Activated CD8-positive, alpha-beta T cell treated with anti-CD3 and anti-CD28 coated beads for 36 hours (primary cell): ENCODE data around the gene CYTH2. TPM values are rescaled to one million over a fixed set of nuclear protein-coding genes. Genes with fewer than 3 reads are reported as not detected.

Experiments used
- ATAC-seq: fragments of 200-7000 bp; cut with Tn5 transposase; one replicate; pipeline ENCODE4 v1.10.0; 2021; ENCODE audit warnings: mild to moderate bottlenecking, moderate library complexity
- CTCF ChIA-PET: fragments of 350-600 bp; sonication (Branson Sonifier 250); formaldehyde crosslinking; loops from one replicate; lab custom pipeline; 2021; ENCODE audit warnings: antibody characterized with exemption; lab: Charles Lee
- POLR2A ChIA-PET: fragments of 350-600 bp; sonication (Branson Sonifier 250); formaldehyde crosslinking; loops from one replicate; lab custom pipeline; 2021; ENCODE audit warnings: antibody characterized with exemption; lab: Charles Lee
- DNase-seq: peaks from one replicate; pipeline ENCODE4 v3.0.0-alpha.2; 2020
- H3K27ac Mint-ChIP-seq: one replicate; pipeline ENCODE4 v1.8.0; 2021; ENCODE audit warnings: mild to moderate bottlenecking, mixed read lengths
- H3K27me3 Mint-ChIP-seq: one replicate; pipeline ENCODE4 v1.8.0; 2021; ENCODE audit warnings: mixed read lengths
- H3K36me3 Mint-ChIP-seq: one replicate; pipeline ENCODE4 v1.8.0; 2021; ENCODE audit warnings: low read depth, mixed read lengths
- H3K4me1 Mint-ChIP-seq: one replicate; pipeline ENCODE4 v1.8.0; 2021; ENCODE audit warnings: low read depth, mixed read lengths
- H3K4me3 Mint-ChIP-seq: one replicate; pipeline ENCODE4 v1.8.0; 2021; ENCODE audit warnings: mild to moderate bottlenecking, moderate library complexity, mixed read lengths
- H3K9me3 Mint-ChIP-seq: one replicate; pipeline ENCODE4 v1.8.0; 2021; ENCODE audit warnings: mixed read lengths
- intact Hi-C: fragments of 100-400 bp; cut with micrococcal nuclease; formaldehyde crosslinking; loops from one replicate; pipeline ENCODE4 v1.10.0; 2022
- total RNA-seq, 2 experiments: library from RNA; stranded (reverse); gene quantifications; one replicate each; pipeline ENCODE4 v1.2.3, GENCODE V29; 2021
- TF ChIP-seq, protein P1 (sequence below): fragments of 200-600 bp; IDR thresholded peaks from one replicate; pipeline ENCODE4 v1.8.0; 2022; ENCODE audit warnings: antibody characterized with exemption, mild to moderate bottlenecking

The CYTH2 gene
- total RNA-seq, 2 experiments from 2014 or later: 23.8 to 24.5 TPM

DNA sequence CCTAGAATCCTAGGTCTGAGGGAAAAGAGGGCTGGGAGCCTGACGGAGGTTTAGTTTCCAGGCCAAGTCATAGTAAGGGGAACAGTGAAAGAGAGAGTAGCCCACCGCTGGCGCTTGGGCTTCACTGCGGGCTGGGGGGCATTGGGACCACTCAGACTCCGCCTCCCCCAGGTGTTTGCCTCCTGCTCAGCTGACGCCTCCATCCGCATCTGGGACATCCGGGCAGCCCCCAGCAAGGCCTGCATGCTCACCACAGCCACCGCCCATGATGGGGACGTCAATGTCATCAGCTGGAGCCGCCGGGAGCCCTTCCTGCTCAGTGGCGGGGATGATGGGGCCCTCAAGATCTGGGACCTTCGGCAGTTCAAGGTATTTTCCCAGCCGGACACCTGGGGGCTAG, 18.3 kb upstream of the CYTH2 start:
- no peak for ATAC-seq
- intact Hi-C loops: no loop called here
- no peak for DNase-seq
- TF ChIP-seq, protein P1, sequence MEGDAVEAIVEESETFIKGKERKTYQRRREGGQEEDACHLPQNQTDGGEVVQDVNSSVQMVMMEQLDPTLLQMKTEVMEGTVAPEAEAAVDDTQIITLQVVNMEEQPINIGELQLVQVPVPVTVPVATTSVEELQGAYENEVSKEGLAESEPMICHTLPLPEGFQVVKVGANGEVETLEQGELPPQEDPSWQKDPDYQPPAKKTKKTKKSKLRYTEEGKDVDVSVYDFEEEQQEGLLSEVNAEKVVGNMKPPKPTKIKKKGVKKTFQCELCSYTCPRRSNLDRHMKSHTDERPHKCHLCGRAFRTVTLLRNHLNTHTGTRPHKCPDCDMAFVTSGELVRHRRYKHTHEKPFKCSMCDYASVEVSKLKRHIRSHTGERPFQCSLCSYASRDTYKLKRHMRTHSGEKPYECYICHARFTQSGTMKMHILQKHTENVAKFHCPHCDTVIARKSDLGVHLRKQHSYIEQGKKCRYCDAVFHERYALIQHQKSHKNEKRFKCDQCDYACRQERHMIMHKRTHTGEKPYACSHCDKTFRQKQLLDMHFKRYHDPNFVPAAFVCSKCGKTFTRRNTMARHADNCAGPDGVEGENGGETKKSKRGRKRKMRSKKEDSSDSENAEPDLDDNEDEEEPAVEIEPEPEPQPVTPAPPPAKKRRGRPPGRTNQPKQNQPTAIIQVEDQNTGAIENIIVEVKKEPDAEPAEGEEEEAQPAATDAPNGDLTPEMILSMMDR: no peak
- POLR2A ChIA-PET: interaction anchor here (1.0 to 1.6 kb wide), 3 partner anchors 29 to 166 kb away, joined by 3 to 6 read pairs (median 5); partner anchors contain the start of genes SYNGR4 and TMEM143
- H3K36me3 Mint-ChIP-seq: peaks cover 55% of the 10 kb centered on the region
- CTCF ChIA-PET: no interaction called here
- no peaks in the 10 kb centered on the region for H3K9me3 Mint-ChIP-seq
- no peak overlapping the region for H3K27ac Mint-ChIP-seq
- peaks cover 31% of the 10 kb centered on the region for H3K4me1 Mint-ChIP-seq
- no peak overlapping the region for H3K4me3 Mint-ChIP-seq
- H3K27me3 Mint-ChIP-seq: no peaks in the 10 kb centered on the region

DNA sequence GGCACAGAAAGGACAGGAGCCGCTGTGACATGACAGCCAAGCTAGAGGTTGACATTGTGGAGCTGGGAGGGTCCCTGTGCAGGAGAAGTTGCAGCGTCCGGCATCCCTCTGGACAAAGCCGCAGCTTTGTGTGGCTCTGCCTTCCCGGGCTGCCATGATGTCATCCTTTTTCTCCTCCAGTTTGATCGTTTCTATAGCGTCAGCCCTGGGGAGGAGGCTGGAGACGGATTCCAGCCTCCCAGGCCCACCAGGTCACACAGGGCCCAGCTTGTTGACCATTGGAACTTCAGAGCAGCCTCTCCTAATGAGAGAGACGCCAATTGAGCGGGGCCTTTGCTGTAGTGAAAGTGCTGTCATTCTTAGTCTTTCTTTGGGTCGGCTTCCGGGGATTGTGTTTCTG, 17.5 kb upstream of the CYTH2 start:
- Mint-ChIP-seq H3K4me1 (peaks cover 26% of the 10 kb centered on the region), H3K36me3 (peaks cover 49% of the 10 kb centered on the region)
- no peak for ATAC-seq

DNA sequence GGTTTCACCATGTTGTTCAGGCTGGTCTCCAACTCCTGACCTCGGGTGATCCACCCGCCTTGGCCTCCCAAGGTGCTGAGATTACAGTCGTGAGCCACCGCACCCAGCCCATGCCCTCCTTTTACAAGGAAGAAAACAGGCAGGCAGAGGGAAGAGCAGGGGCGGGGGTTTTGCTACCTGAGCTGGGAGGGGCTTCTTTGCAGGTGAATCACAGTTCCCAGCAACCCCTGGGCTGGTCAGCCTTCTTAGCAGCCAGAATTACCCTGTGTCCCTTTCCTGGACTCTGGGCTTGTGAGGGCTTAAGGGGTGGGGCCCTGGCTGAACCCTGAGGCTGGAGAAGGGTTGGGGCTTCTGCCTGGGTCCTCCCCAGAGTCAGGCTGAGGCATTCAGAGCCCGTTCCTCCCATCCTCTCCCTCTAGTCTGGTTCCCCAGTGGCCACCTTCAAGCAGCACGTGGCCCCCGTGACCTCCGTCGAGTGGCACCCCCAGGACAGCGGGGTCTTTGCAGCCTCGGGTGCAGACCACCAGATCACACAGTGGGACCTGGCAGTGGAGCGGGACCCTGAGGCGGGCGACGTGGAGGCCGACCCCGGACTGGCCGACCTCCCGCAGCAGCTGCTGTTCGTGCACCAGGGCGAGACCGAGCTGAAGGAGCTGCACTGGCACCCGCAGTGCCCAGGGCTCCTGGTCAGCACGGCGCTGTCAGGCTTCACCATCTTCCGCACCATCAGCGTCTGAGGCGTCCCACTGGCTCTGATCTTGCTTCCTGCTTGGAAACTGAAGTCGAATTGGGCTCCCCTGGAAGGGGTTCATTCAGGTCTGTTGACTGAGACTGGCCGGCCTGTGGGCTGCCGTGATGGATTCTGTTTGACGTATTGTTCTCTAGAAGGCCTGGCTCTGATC, 16.6 kb upstream of the CYTH2 start:
- ChIA-PET CTCF (interaction anchor here (1.7 kb wide), 1 partner anchor 37 kb away, joined by 3 read pairs; no protein-coding TSS in a partner anchor), POLR2A (interaction anchor here (0.6 to 1.0 kb wide), 2 partner anchors 10 to 100 kb away, joined by 3 read pairs; no protein-coding TSS in a partner anchor)

More for the DNA sequence above, 17.5 kb upstream of the CYTH2 start:
- ChIA-PET POLR2A (interaction anchor here (1.0 to 1.6 kb wide), 3 partner anchors 11 to 166 kb away, joined by 3 to 5 read pairs (median 3); no protein-coding TSS in a partner anchor), CTCF (interaction anchor here (1.7 kb wide), 1 partner anchor 38 kb away, joined by 3 read pairs; no protein-coding TSS in a partner anchor)
- intact Hi-C loops: no loop called here
- no peak for DNase-seq
- Mint-ChIP-seq H3K27me3 (no peaks in the 10 kb centered on the region), H3K4me3 (no peak overlapping the region), H3K27ac (no peak overlapping the region), H3K9me3 (no peaks in the 10 kb centered on the region)
- TF ChIP-seq, protein P1: no peak

DNA sequence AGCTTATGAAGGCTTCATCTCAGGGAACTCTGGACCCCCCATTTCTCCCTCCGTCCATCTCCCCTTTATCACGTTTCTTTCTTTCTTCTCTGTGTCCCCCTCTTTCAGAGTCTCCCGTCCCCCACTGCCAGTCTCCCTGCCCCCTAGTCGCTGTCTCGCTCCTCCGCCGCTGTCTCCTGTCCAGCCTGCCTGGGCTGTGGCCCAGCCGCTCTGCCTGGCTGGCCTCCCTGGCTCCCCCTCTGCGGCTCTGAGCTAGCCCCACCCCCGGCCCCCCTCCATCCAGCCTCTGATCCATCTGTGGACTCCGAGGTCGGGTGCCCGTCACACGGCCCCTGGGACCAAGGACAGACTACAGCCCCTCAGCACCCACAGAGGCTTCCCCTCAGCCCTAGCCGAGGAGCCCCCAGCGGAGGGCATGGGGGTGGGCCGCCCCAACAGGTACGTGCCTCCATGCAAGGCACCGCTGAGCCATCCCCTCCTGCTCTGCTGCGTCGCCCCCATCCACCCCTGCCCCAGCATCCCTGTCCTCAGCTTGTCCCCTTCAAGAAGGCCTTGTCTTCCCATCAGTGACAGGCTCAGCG, 14.9 kb upstream of the CYTH2 start:
- H3K27me3 Mint-ChIP-seq: no peaks in the 10 kb centered on the region
- peaks cover 12% of the 10 kb centered on the region for H3K4me1 Mint-ChIP-seq
- H3K9me3 Mint-ChIP-seq: no peaks in the 10 kb centered on the region
- peaks cover 42% of the 10 kb centered on the region for H3K36me3 Mint-ChIP-seq
- ChIA-PET POLR2A (interaction anchor here (1.2 kb wide), 1 partner anchor 47 kb away, joined by 3 read pairs; no protein-coding TSS in a partner anchor), CTCF (no interaction called here)
- DNase-seq (no peak), ATAC-seq (no peak)
- H3K27ac Mint-ChIP-seq: no peak overlapping the region
- TF ChIP-seq, protein P1: no peak
- H3K4me3 Mint-ChIP-seq: no peak overlapping the region
- intact Hi-C loops: no loop called here

More for the DNA sequence above, 16.6 kb upstream of the CYTH2 start:
- peaks cover 51% of the 10 kb centered on the region for H3K36me3 Mint-ChIP-seq
- ATAC-seq (no peak), DNase-seq (no peak)
- intact Hi-C loops: no loop called here
- no peaks in the 10 kb centered on the region for H3K9me3 Mint-ChIP-seq
- H3K27me3 Mint-ChIP-seq: no peaks in the 10 kb centered on the region
- TF ChIP-seq, protein P1: no peak
- no peak overlapping the region for H3K4me3 Mint-ChIP-seq
- H3K4me1 Mint-ChIP-seq: peaks cover 22% of the 10 kb centered on the region
- no peak overlapping the region for H3K27ac Mint-ChIP-seq
